Adrenal gland (tissue), 12 donors: Measurements from ENCODE around the gene FAAP100. TPM values are rescaled to one million over a fixed set of nuclear protein-coding genes. Genes with fewer than 3 reads are reported as not detected.

ENCODE experiments used
- DNase-seq, 7 donors: peaks; one replicate each; pipeline ENCODE4 v3.0.0-alpha.2; 2019 to 2020
- H3K27ac ChIP-seq, 5 donors: fragments of 200-600 bp; sonication (generic) in 4 of 5; 1 replicate in 3 of 5; 2 replicates in 2 of 5; pipeline versions ENCODE4 v1.5.1 to v1.8.0; 2016 to 2020; ENCODE audit warnings: mild to moderate bottlenecking in 1 of 5
- H3K27me3 ChIP-seq: fragments of 200-600 bp; 2 replicates; pipeline ENCODE4 v1.8.0; 2021
- H3K36me3 ChIP-seq, 2 donors: fragments of 200-600 bp; replicated peaks in 1 of 2; 1 replicate in 1 of 2; 2 replicates in 1 of 2; pipeline versions ENCODE4 v1.5.1 to v1.8.0; 2018 to 2022
- H3K4me1 ChIP-seq, 2 donors: fragments of 200-600 bp; replicated peaks in 1 of 2; 1 replicate in 1 of 2; 2 replicates in 1 of 2; pipeline versions ENCODE4 v1.5.1 to v1.8.0; 2018 to 2021
- H3K4me3 ChIP-seq, 4 donors: fragments of 200-600 bp; sonication (generic) in 3 of 4; one replicate each; pipeline ENCODE4 v1.5.1; 2016 to 2018
- H3K9me3 ChIP-seq, 3 donors: fragments of 200-600 bp; sonication (generic) in 1 of 3; replicated peaks in 1 of 3; 1 replicate in 2 of 3; 2 replicates in 1 of 3; pipeline versions ENCODE4 v1.5.1 to v1.8.0; 2016 to 2021
- POLR2A ChIP-seq, 2 donors: fragments of 450-650 bp; IDR thresholded peaks; one replicate each; pipeline ENCODE4 v1.6.1; 2017; ENCODE audit warnings: antibody characterized with exemption in 2 of 2, mild to moderate bottlenecking in 2 of 2, moderate library complexity in 1 of 2
- WGBS, 4 donors: extraction: QIAGEN DNeasy Blood & Tissue Kit in 2 of 4; methylation state at CpG; one replicate each; pipeline versions ENCODE4 v1.1.5 to v1.1.7; 2013 to 2017; 5-methylcytosine and 5-hydroxymethylcytosine counted together
- intact Hi-C, 2 donors: fragments of 100-400 bp; cut with DNase I; formaldehyde crosslinking; loops; one replicate each; pipeline versions ENCODE4 v1.14.1 to v1.15.0; 2022 to 2023
- polyA plus RNA-seq, 3 donors: library from polyadenylated mRNA; stranded (reverse); fragments of 200-250 nt in 2 of 3; fragments of 350-450 nt in 1 of 3; fragmentation: Illumina TruSeq in 1 of 3; extraction: RNeasy Lipid Tissue Mini Kit (QIAGEN cat#74804) in 1 of 3; gene quantifications; one replicate each; pipeline ENCODE4 v1.2.3, GENCODE V29; 2013 to 2014
- total RNA-seq, 9 donors: library from RNA; depleted of rRNA in 4 of 9; stranded (reverse); fragments of >200 nt in 4 of 9; fragments of 120-200 nt in 1 of 9; fragmentation: NEBNext Ultra II Directional in 1 of 9; extraction: Animal tissue kit (Norgen Biotek cat#: 25700) in 1 of 9; gene quantifications; one replicate each; pipeline versions ENCODE4 v1.1.0 to v1.2.4, GENCODE V29; 2013 to 2023
- TF ChIP-seq, protein P1 (sequence below), 6 experiments: fragments of 450-650 bp in 4 of 6; fragments of 200-600 bp in 2 of 6; sonication (generic) in 1 of 6; IDR thresholded peaks; 1 replicate in 5 of 6; 2 replicates in 1 of 6; pipeline versions ENCODE4 v1.5.1 to v1.8.0; 2016 to 2021; ENCODE audit warnings: antibody characterized with exemption in 6 of 6, mild to moderate bottlenecking in 2 of 6, moderate library complexity in 1 of 6
- donor health status: healthy with polysubstance abuse.
- donor health status: Bipolar disorder and iron deficiency.
- donor health status: DM: yes; HTN: yes; CAD: no.
- donor health status: DM: no; HTN: no; CAD: no.
- donor health status: DM: no; HTN: no; CAD: no.
- donor health status: DM: yes; HTN: yes; CAD: no.

Gene FAAP100
- total and polyA plus RNA-seq, 12 donors: 2.5 to 89.0 (median 31.7) TPM

DNA sequence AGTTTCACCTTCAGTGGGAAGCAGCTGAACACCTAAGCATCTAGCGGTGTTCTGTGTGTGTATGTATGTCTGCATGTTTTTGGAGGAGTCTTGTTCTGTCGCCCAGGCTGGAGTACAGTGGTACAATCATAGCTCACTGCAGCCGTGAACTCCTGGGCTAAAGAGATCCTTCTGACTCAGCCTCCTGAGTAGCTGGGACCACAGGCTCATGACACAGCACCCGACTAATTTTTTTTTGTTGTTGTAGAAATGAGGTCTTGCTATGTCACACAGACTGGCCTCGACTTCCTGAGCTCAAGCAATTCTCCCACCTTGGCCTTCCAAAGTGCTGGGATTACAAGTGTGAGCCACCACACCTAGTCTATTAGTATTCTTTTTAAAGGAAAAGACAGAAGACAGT is 30.2 kb upstream of the FAAP100 start:
- Histone ChIP-seq H3K27me3 (no peaks in the 10 kb centered on the region), H3K36me3 (peaks cover 0 to 69% of the 10 kb centered on the region in 2 donors), H3K9me3 (no peaks in the 10 kb centered on the region), H3K4me3 (no peak overlapping the region), H3K27ac (no peak overlapping the region), H3K4me1 (no peaks in the 10 kb centered on the region)
- DNase-seq: no peak
- intact Hi-C loops: no loop called here
- 83 to 95% (median 88%) methylated on average over 5 of the region's 5 CpGs for WGBS, 4 donors
- no peak for TF ChIP-seq POLR2A (IDR thresholded peaks at IDR 0.05)
- TF ChIP-seq, protein P1, sequence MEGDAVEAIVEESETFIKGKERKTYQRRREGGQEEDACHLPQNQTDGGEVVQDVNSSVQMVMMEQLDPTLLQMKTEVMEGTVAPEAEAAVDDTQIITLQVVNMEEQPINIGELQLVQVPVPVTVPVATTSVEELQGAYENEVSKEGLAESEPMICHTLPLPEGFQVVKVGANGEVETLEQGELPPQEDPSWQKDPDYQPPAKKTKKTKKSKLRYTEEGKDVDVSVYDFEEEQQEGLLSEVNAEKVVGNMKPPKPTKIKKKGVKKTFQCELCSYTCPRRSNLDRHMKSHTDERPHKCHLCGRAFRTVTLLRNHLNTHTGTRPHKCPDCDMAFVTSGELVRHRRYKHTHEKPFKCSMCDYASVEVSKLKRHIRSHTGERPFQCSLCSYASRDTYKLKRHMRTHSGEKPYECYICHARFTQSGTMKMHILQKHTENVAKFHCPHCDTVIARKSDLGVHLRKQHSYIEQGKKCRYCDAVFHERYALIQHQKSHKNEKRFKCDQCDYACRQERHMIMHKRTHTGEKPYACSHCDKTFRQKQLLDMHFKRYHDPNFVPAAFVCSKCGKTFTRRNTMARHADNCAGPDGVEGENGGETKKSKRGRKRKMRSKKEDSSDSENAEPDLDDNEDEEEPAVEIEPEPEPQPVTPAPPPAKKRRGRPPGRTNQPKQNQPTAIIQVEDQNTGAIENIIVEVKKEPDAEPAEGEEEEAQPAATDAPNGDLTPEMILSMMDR (IDR thresholded peaks at IDR 0.05): no peak

DNA sequence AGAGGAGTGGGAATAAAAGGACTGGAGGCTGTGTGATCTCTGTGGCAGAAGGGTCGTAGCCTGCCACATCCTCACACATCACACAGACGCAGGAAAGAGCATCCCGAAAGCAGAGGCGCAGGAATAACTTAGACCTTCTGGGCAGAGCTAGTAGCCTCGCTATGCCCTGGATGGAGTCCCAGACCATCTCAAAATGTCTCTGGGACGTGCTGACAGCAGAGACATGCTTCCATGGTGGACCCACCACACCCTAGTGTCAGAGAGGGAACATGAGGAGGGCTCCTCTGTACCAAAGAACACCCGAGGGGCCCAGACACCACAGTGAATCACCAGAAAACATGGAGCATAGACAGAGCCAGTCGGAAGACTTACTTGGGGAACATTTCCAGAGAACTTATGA is 29.6 kb upstream of the FAAP100 start:
- TF ChIP-seq POLR2A (IDR thresholded peaks at IDR 0.05): no peak
- TF ChIP-seq, protein P1 (IDR thresholded peaks at IDR 0.05): no peak
- H3K4me3 ChIP-seq: no peak overlapping the region
- H3K27me3 ChIP-seq: no peaks in the 10 kb centered on the region
- H3K9me3 ChIP-seq: no peaks in the 10 kb centered on the region
- peaks cover 3 to 5% of the 10 kb centered on the region in 2 donors for H3K4me1 ChIP-seq
- no peak for DNase-seq
- intact Hi-C loops: no loop called here
- WGBS, 4 donors: 85 to 94% (median 94%) methylated on average over 7 to 8 of the region's 8 CpGs
- peaks cover 0 to 63% of the 10 kb centered on the region in 2 donors for H3K36me3 ChIP-seq
- no peak overlapping the region for H3K27ac ChIP-seq

DNA sequence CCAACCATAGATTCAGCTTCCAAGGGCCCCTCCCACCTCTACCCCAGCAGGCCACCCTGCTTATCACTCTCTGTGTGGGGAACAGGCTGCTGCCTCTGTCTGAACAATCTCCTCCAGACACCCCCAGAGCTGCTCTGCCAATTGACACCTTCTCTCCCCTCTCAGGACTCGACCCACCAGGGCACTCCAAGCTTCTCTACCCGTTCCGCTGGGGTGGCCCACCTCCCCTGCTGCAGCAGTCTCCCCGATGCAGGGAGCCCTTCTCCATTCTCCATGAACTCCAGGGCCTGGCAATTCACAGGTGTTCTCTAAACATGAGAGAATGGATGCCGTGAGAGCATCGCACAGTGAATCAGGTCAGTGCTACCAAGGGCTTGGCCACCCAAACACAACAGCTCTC is 28.3 kb upstream of the FAAP100 start:
- TF ChIP-seq, protein P1 (IDR thresholded peaks at IDR 0.05): no peak
- TF ChIP-seq POLR2A (IDR thresholded peaks at IDR 0.05): no peak
- no peaks in the 10 kb centered on the region for H3K9me3 ChIP-seq
- H3K36me3 ChIP-seq: peaks cover 0 to 58% of the 10 kb centered on the region in 2 donors
- no peak overlapping the region for H3K27ac ChIP-seq
- no peak overlapping the region for H3K4me3 ChIP-seq
- no peak for DNase-seq
- intact Hi-C loops: no loop called here
- H3K4me1 ChIP-seq: peaks cover 5 to 9% of the 10 kb centered on the region in 2 donors
- H3K27me3 ChIP-seq: no peaks in the 10 kb centered on the region
- WGBS, 4 donors: 93 to 100% (median 95%) methylated on average over 5 to 6 of the region's 6 CpGs

DNA sequence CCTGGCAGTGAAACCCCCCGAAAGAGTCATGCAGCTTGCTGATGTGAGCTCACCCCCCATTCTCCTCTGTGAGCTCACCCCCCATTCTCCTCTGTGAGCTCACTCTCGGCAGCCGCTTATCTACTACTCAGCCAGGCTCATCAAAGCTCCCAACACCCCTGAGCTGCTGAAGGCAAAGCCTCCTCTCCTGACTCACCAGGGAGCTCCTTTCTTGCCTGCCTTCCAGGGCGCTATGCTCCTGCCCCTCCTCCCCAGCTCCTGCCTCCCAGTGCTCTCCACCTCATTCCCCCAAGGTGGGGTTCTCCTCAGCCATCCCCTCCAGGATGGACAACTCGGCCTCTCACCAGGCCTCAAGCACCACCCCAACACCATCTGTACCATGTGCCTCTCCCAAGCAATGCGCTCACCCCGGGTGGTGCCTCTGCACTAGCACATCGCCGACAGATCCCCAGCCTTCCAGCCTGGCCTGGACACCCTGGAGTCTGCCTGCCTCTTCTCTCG is 27.7 kb upstream of the FAAP100 start:
- no peaks in the 10 kb centered on the region for H3K27me3 ChIP-seq
- DNase-seq: peak in 3 of 7 donors; percentile 40 to 55 (median 50)
- peaks cover 0 to 55% of the 10 kb centered on the region in 2 donors for H3K36me3 ChIP-seq
- H3K27ac ChIP-seq: no peak overlapping the region
- H3K9me3 ChIP-seq: no peaks in the 10 kb centered on the region
- no peak for TF ChIP-seq POLR2A (IDR thresholded peaks at IDR 0.05)
- TF ChIP-seq, protein P1 (IDR thresholded peaks at IDR 0.05): no peak
- WGBS, 4 donors: 83 to 92% (median 86%) methylated on average over 10 of the region's 10 CpGs
- H3K4me3 ChIP-seq: no peak overlapping the region
- intact Hi-C loops: no loop called here
- peaks cover 5 to 9% of the 10 kb centered on the region in 2 donors for H3K4me1 ChIP-seq
